HG02798 (cell line): Measurements from ENCODE around the gene MAPKAP1.

ENCODE experiments used
- ATAC-seq: cut with Tn5 transposase; IDR thresholded peaks from one replicate; pipeline ENCODE4 v1.9.1; 2021; ENCODE audit warnings: mild to moderate bottlenecking; ENCODE audit not compliant: unreplicated experiment, poor library complexity

Gene MAPKAP1

GRCh38 chr9:125470189-125470588, 236.8 kb downstream of the MAPKAP1 start:
- no peak for ATAC-seq

- no peak for ATAC-seq
These were observed 238.4 kb downstream of the MAPKAP1 start for GRCh38 chr9:125468646-125469045.

GRCh38 chr9:125467116-125467740, 239.8 kb downstream of the MAPKAP1 start:
- ATAC-seq, result no peak

- ATAC-seq, result no peak
These were observed 240.6 kb downstream of the MAPKAP1 start for GRCh38 chr9:125466411-125466810.

- ATAC-seq, result no peak
These were observed 242.2 kb downstream of the MAPKAP1 start for GRCh38 chr9:125464591-125465385.

- no peak for ATAC-seq
These were observed 243.1 kb downstream of the MAPKAP1 start for GRCh38 chr9:125463926-125464325.

- no peak for ATAC-seq
These were observed 244.1 kb downstream of the MAPKAP1 start for GRCh38 chr9:125462861-125463291.

GRCh38 chr9:125461636-125462190, 245.3 kb downstream of the MAPKAP1 start:
- ATAC-seq, result no peak

GRCh38 chr9:125460883-125461635, 245.9 kb downstream of the MAPKAP1 start:
- no peak for ATAC-seq

- no peak for ATAC-seq
These were observed 246.7 kb downstream of the MAPKAP1 start for GRCh38 chr9:125460346-125460745.

GRCh38 chr9:125457357-125457756, 249.7 kb downstream of the MAPKAP1 start:
- no peak for ATAC-seq

GRCh38 chr9:125455876-125456275, 251.1 kb downstream of the MAPKAP1 start:
- ATAC-seq, result no peak

GRCh38 chr9:125455132-125455531, 251.9 kb downstream of the MAPKAP1 start:
- no peak for ATAC-seq

- ATAC-seq, result peak; percentile 7
These were observed 259.7 kb downstream of the MAPKAP1 start for GRCh38 chr9:125447202-125447802.

GRCh38 chr9:125446561-125447094, 260.4 kb downstream of the MAPKAP1 start:
- peak; percentile 92 for ATAC-seq

GRCh38 chr9:125444956-125445506, 262.0 kb downstream of the MAPKAP1 start:
- ATAC-seq, result no peak

- ATAC-seq, result no peak
These were observed 262.8 kb downstream of the MAPKAP1 start for GRCh38 chr9:125444166-125444565.

- no peak for ATAC-seq
These were observed 263.6 kb downstream of the MAPKAP1 start for GRCh38 chr9:125443367-125443766.

GRCh38 chr9:125442452-125442851, 264.6 kb downstream of the MAPKAP1 start:
- ATAC-seq, result no peak

GRCh38 chr9:125440411-125440810, 266.6 kb downstream of the MAPKAP1 start:
- no peak for ATAC-seq
